ENCODE data around the gene TTLL11.

- TF ChIP-seq CTCF (IDR thresholded peaks at IDR 0.05) (no peak), ZFX (IDR thresholded peaks at IDR 0.05; ENCODE audit: borderline replicate concordance) (no peak)
Observed at GRCh38 chr9:121966706-121967105, 126.4 kb downstream of the TTLL11 start.

Measured in 22Rv1 (cell line).